Panc1 (cell line): ENCODE results near the gene FGFBP2. TPM values are rescaled to one million over a fixed set of nuclear protein-coding genes. Genes with fewer than 3 reads are reported as not detected.

ENCODE experiments used
- ATAC-seq: fragments of 200-7000 bp; cut with Tn5 transposase; 2 replicates; pipeline ENCODE4 v1.9.1; 2020; ENCODE audit warnings: mild to moderate bottlenecking, moderate library complexity
- BruUV-seq: library from RNA; stranded (reverse); fragments of 400-500 nt; replicated peaks from 2 replicates; lab custom pipeline; 2021; lab: Mats Ljungman, UMichigan
- CTCF ChIA-PET: fragments of 300-600 bp; sonication (Branson Sonifier 250); formaldehyde crosslinking; loops from one replicate; lab custom pipeline; 2022; ENCODE audit warnings: antibody characterized with exemption; lab: Charles Lee
- POLR2A ChIA-PET: fragments of 300-600 bp; sonication (Branson Sonifier 250); formaldehyde crosslinking; loops from one replicate; lab custom pipeline; 2022; ENCODE audit warnings: antibody characterized with exemption; lab: Charles Lee
- DNase-seq: peaks from one replicate; pipeline ENCODE4 v3.0.0-alpha.2; 2010; ENCODE audit warnings: low read depth, low spot score
- H3K27ac ChIP-seq: 2 replicates; pipeline ENCODE4 v1.5.1; 2011; ENCODE audit warnings: mild to moderate bottlenecking, low read length, inconsistent platforms
- H3K27me3 ChIP-seq: fragments of 200-500 bp; sonication (Bioruptor generic); 2 replicates; pipeline ENCODE4 v1.6.0; 2014; ENCODE audit warnings: low read length, inconsistent platforms; ENCODE audit not compliant: control insufficient read depth, insufficient read depth
- H3K36me3 ChIP-seq: fragments of 200-500 bp; sonication (Bioruptor generic); 2 replicates; pipeline ENCODE4 v1.5.1; 2014; ENCODE audit warnings: inconsistent platforms, mild to moderate bottlenecking, low read length, moderate library complexity; ENCODE audit not compliant: control insufficient read depth, insufficient read depth
- H3K4me1 ChIP-seq: 2 replicates; pipeline ENCODE4 v1.5.1; 2011; ENCODE audit warnings: inconsistent platforms, mild to moderate bottlenecking, low read length, moderate library complexity; ENCODE audit not compliant: control insufficient read depth, insufficient read depth
- H3K4me3 ChIP-seq, 2 experiments: 2 replicates each; pipeline ENCODE4 v1.5.1; 2011 to 2012; ENCODE audit warnings: low read depth in 2 of 2, low read length in 2 of 2, mild to moderate bottlenecking in 2 of 2, inconsistent platforms in 1 of 2, moderate library complexity in 1 of 2
- H3K9me3 ChIP-seq: fragments of 200-500 bp; sonication (Bioruptor generic); 2 replicates; pipeline ENCODE4 v1.5.1; 2014; ENCODE audit warnings: low read depth, mild to moderate bottlenecking, inconsistent platforms, low read length, moderate library complexity; ENCODE audit not compliant: control insufficient read depth, insufficient read depth
- POLR2AphosphoS5 ChIP-seq: IDR thresholded peaks from 2 replicates; pipeline ENCODE4 v1.6.1; 2012; ENCODE audit warnings: mild to moderate bottlenecking, low read depth, low read length, moderate library complexity
- SIN3A ChIP-seq: IDR thresholded peaks from 2 replicates; pipeline ENCODE4 v1.6.1; 2012; ENCODE audit warnings: low read depth, mild to moderate bottlenecking, low read length, moderate library complexity, borderline replicate concordance; ENCODE audit not compliant: insufficient read depth
- TCF7L2 ChIP-seq: IDR thresholded peaks from 2 replicates; pipeline ENCODE4 v1.6.1; 2011; ENCODE audit warnings: mild to moderate bottlenecking, low read depth, low read length, inconsistent platforms
- in situ Hi-C: cut with HindIII; loops from 2 replicates; pipeline ENCODE4 v1.10.0; 2016; ENCODE audit warnings: low sequenced_read_pairs, low pct_unique_long_range_greater_than_20kb
- intact Hi-C: fragments of 100-400 bp; cut with micrococcal nuclease; formaldehyde crosslinking; loops from one replicate; pipeline ENCODE4 v1.10.0; 2022; ENCODE audit not compliant: unreplicated experiment
- total RNA-seq: library from RNA; stranded (reverse); gene quantifications from one replicate; pipeline ENCODE4 v1.2.1, GENCODE V29; 2021; ENCODE audit not compliant: unreplicated experiment
- TF ChIP-seq, protein P1 (sequence below), 2 experiments: IDR thresholded peaks; 2 replicates each; pipeline ENCODE4 v1.6.1; 2011 to 2012; ENCODE audit warnings: low read depth in 2 of 2, control low read depth in 1 of 2, low read length in 1 of 2, mild to moderate bottlenecking in 1 of 2, moderate library complexity in 1 of 2; ENCODE audit not compliant: insufficient read depth in 1 of 2
- TF ChIP-seq, protein P2 (sequence below): fragments of 450-650 bp; IDR thresholded peaks from 2 replicates; pipeline ENCODE4 v1.5.1; 2017; ENCODE audit warnings: mild to moderate bottlenecking

The FGFBP2 gene
- total RNA-seq, 1 experiment from 2014 or later: 0.33 TPM

DNA sequence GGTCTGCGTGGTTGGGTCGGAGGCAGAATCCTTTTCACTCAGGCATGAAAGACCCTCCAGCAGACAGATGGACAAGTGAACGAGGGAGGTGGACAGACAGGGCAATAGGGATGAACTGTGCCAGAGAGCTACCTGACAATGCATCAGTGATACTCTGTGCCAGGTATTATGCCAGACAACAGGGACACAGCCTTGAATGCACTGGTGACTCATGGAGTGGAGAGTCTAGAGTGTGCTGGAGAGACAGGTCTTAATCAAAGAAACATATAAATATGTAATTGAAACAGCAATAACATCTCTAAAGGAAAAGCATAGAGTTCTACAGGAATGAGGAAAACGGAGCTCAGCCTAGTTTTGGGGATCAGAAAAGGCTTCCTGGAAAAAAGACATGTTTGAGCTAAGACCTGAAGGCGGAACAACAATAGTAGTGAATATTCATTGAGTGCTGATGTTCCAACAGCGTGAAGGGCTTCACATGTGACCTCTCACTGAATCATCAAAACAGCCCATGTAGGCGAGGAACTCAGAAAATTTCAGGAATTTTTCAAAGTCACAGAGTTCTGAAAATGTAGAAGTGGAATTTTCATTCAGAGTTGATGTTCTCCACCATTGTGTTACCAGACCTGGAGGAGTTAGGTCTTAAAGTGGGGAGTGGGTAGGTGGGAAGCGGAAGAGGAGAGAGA is 20.0 kb upstream of the FGFBP2 start:
- DNase-seq (no peak), ATAC-seq (no peak)
- in situ Hi-C loops (no loop called here), intact Hi-C loops (no loop called here)
- no peaks in the 10 kb centered on the region for H3K9me3 ChIP-seq
- no peak overlapping the region for H3K4me3 ChIP-seq
- no peak overlapping the region for H3K27ac ChIP-seq
- H3K27me3 ChIP-seq: no peaks in the 10 kb centered on the region
- POLR2A ChIA-PET: no interaction called here
- CTCF ChIA-PET: no interaction called here
- no peaks in the 10 kb centered on the region for H3K36me3 ChIP-seq
- no peaks in the 10 kb centered on the region for H3K4me1 ChIP-seq
- no TSS peak for BruUV-seq
- TF ChIP-seq POLR2AphosphoS5 (no peak), TCF7L2 (no peak), SIN3A (no peak)
- TF ChIP-seq, protein P1, sequence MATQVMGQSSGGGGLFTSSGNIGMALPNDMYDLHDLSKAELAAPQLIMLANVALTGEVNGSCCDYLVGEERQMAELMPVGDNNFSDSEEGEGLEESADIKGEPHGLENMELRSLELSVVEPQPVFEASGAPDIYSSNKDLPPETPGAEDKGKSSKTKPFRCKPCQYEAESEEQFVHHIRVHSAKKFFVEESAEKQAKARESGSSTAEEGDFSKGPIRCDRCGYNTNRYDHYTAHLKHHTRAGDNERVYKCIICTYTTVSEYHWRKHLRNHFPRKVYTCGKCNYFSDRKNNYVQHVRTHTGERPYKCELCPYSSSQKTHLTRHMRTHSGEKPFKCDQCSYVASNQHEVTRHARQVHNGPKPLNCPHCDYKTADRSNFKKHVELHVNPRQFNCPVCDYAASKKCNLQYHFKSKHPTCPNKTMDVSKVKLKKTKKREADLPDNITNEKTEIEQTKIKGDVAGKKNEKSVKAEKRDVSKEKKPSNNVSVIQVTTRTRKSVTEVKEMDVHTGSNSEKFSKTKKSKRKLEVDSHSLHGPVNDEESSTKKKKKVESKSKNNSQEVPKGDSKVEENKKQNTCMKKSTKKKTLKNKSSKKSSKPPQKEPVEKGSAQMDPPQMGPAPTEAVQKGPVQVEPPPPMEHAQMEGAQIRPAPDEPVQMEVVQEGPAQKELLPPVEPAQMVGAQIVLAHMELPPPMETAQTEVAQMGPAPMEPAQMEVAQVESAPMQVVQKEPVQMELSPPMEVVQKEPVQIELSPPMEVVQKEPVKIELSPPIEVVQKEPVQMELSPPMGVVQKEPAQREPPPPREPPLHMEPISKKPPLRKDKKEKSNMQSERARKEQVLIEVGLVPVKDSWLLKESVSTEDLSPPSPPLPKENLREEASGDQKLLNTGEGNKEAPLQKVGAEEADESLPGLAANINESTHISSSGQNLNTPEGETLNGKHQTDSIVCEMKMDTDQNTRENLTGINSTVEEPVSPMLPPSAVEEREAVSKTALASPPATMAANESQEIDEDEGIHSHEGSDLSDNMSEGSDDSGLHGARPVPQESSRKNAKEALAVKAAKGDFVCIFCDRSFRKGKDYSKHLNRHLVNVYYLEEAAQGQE (IDR thresholded peaks at IDR 0.05; ENCODE audit: insufficient read depth in 1 of 2, low read depth in 2 of 2, low read length in 1 of 2): no peak
- TF ChIP-seq, protein P2, sequence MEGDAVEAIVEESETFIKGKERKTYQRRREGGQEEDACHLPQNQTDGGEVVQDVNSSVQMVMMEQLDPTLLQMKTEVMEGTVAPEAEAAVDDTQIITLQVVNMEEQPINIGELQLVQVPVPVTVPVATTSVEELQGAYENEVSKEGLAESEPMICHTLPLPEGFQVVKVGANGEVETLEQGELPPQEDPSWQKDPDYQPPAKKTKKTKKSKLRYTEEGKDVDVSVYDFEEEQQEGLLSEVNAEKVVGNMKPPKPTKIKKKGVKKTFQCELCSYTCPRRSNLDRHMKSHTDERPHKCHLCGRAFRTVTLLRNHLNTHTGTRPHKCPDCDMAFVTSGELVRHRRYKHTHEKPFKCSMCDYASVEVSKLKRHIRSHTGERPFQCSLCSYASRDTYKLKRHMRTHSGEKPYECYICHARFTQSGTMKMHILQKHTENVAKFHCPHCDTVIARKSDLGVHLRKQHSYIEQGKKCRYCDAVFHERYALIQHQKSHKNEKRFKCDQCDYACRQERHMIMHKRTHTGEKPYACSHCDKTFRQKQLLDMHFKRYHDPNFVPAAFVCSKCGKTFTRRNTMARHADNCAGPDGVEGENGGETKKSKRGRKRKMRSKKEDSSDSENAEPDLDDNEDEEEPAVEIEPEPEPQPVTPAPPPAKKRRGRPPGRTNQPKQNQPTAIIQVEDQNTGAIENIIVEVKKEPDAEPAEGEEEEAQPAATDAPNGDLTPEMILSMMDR: no peak

DNA sequence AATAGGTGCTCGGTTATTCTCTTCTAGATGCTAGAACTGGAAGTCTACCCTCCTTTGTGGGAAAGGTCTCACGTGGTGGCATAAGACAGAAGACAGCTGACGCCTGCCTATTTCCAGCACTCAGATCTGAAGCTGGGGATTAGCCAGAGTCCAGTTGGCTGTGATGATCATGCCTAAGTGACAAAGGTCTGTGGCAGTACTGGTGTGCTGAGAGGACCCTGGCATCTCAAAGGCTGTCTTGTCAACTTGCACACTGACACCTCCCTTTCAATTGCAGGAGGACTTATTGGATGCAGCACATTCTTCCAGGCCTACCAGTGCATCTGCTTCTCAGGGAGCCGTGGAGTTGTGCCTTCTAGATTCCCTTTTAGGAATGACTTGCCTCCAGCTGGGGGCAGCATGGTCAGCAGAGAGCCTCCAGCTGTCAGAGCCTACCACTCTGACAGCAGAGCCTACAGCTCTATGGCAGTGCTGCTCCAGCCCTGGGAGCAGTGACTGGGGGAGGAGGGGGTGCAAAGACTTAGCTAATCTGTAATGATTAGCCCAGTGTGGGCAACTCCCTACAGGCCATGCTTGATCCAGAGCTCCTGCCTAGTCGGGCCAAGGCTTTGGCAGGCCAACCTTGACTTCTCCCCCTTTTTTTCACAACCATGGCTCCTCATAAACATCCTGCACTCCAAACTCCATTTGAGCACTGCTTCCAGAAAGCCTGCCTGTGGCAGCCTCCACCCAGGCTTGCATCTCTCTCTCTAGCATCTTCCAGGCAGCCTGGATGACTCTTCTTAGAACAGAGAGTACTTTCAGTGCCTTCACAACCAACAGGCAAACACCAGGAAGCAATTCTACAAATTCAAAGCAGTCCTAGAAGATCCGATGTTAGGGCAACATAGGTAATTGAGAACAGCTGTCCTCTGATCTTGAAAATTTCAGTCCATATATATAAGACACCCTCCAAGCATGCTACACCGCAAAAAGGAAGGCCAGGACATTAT is 13.8 kb upstream of the FGFBP2 start:
- in situ Hi-C loops (no loop called here), intact Hi-C loops (no loop called here)
- Histone ChIP-seq H3K36me3 (no peaks in the 10 kb centered on the region), H3K4me3 (no peak overlapping the region), H3K4me1 (no peaks in the 10 kb centered on the region), H3K9me3 (no peaks in the 10 kb centered on the region), H3K27ac (no peak overlapping the region), H3K27me3 (no peaks in the 10 kb centered on the region)
- CTCF ChIA-PET: no interaction called here
- DNase-seq: no peak
- TF ChIP-seq, protein P1 (IDR thresholded peaks at IDR 0.05; ENCODE audit: insufficient read depth in 1 of 2, low read depth in 2 of 2, low read length in 1 of 2): no peak
- TF ChIP-seq, protein P2: no peak
- TF ChIP-seq TCF7L2 (no peak), SIN3A (no peak), POLR2AphosphoS5 (no peak)
- POLR2A ChIA-PET: no interaction called here
- BruUV-seq: no TSS peak
- no peak for ATAC-seq
